Myometrial cell (primary cell): Measurements from ENCODE around the gene LRP11. TPM values are rescaled to one million over a fixed set of nuclear protein-coding genes. Genes with fewer than 3 reads are reported as not detected.

ENCODE experiments used
- total RNA-seq: library from RNA; depleted of rRNA; stranded (reverse); fragments of >200 nt; gene quantifications from 2 replicates; pipeline ENCODE4 v1.2.3, GENCODE V29; 2015

The LRP11 gene, protein sequence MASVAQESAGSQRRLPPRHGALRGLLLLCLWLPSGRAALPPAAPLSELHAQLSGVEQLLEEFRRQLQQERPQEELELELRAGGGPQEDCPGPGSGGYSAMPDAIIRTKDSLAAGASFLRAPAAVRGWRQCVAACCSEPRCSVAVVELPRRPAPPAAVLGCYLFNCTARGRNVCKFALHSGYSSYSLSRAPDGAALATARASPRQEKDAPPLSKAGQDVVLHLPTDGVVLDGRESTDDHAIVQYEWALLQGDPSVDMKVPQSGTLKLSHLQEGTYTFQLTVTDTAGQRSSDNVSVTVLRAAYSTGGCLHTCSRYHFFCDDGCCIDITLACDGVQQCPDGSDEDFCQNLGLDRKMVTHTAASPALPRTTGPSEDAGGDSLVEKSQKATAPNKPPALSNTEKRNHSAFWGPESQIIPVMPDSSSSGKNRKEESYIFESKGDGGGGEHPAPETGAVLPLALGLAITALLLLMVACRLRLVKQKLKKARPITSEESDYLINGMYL
- total RNA-seq: 44.1 and 67.0 TPM in 2 replicates

DNA sequence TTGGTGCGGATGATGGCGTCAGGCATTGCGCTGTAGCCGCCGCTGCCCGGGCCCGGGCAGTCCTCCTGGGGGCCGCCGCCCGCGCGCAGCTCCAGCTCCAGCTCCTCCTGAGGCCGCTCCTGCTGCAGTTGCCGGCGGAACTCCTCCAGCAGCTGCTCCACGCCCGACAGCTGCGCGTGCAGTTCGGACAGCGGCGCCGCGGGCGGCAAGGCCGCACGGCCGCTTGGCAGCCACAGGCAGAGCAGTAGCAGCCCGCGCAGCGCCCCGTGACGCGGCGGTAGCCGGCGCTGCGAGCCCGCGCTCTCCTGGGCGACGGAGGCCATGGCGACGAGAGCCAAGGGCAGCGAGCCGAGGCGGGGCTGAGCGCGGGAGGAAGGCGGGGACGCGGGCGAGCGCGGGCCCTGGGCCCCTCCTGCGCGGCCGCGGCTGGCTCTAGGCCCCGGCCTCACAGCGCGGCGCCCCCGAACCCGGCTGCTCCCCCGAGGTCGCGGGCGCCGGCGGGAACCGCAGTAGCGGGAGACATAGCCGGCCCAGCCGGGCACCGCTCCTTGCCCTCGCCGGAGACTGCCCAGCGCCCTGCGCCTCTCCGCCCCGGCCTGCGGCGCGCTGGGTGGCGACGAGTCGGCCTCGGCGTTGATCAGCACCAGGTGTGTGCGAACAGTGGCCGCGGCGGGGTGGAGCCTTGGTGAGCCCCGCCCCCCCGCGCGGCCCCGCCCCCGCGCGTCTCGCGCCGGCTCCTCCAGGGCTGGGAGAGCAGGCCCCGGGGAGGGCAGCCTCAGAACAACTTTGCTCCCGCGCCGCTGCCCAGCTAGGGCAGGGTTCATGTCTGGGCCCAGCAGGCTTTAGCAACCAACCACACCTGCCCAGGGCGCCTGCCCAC is at the start of gene LRP11:
Gene LRP11 (minus strand): TSS at position 662 of the 880 bp plus-strand sequence. CDS start 339 bp downstream, at position 323.

GRCh38 chr6:149897855-149898744 is 33.9 kb upstream of the LRP11 start, which contains the start of gene RAET1E:
RAET1E (minus strand) TSS chr6:149898113; CDS start chr6:149890901, 7,212 bp downstream.

Other genes with a start within 250 kb of the LRP11 start
- 23.7 and 24.5 TPM in 2 replicates for gene KATNA1, start 215.6 kb downstream of the LRP11 start, total RNA-seq
- 8.1 and 14.9 TPM in 2 replicates for gene LATS1, start 146.3 kb downstream of the LRP11 start, total RNA-seq
- 30.6 and 33.3 TPM in 2 replicates for gene NUP43, start 117.8 kb downstream of the LRP11 start, total RNA-seq
- gene PCMT1, start 114.6 kb downstream of the LRP11 start, total RNA-seq: 172 and 183 TPM in 2 replicates
- under 0.01 TPM in 1 of 2 replicates, not detected in the other for gene RAET1E, start 33.8 kb upstream of the LRP11 start, total RNA-seq
- gene RAET1G, start 58.8 kb upstream of the LRP11 start, total RNA-seq: 0.71 and 1.7 TPM in 2 replicates
- gene ULBP2, start 77.7 kb upstream of the LRP11 start, total RNA-seq: 8.1 and 10.6 TPM in 2 replicates
- 4.3 and 4.8 TPM in 2 replicates for gene ULBP1, start 99.6 kb upstream of the LRP11 start, total RNA-seq
- gene RAET1L, start 161.2 kb upstream of the LRP11 start, total RNA-seq: not detected in 2 replicates
- 10.7 and 13.1 TPM in 2 replicates for gene ULBP3, start 204.8 kb upstream of the LRP11 start, total RNA-seq